Mesendoderm (in vitro differentiated cells): ENCODE measurements around the gene EIF4E2.

Source experiments
- DNase-seq: peaks from one replicate; pipeline ENCODE4 v3.0.0; 2013
- H2AK5ac ChIP-seq: 2 replicates; pipeline ENCODE4 v1.6.1; 2013; ENCODE audit warnings: low read length, inconsistent platforms
- H2BK120ac ChIP-seq: 2 replicates; pipeline ENCODE4 v1.6.1; 2013; ENCODE audit warnings: low read depth, mild to moderate bottlenecking, low read length, moderate library complexity, mixed read lengths
- H2BK15ac ChIP-seq: replicated peaks from 2 replicates; pipeline ENCODE4 v1.6.1; 2013; ENCODE audit warnings: low read depth, mild to moderate bottlenecking, moderate library complexity
- H2BK5ac ChIP-seq: 2 replicates; pipeline ENCODE4 v1.6.1; 2013; ENCODE audit warnings: low read length, inconsistent platforms
- H3K18ac ChIP-seq: 2 replicates; pipeline ENCODE4 v1.6.1; 2013; ENCODE audit warnings: mild to moderate bottlenecking, low read length, mixed read lengths
- H3K23ac ChIP-seq: one replicate; pipeline ENCODE4 v1.6.1; 2013; ENCODE audit warnings: low read length
- H3K27ac ChIP-seq: 2 replicates; pipeline ENCODE4 v1.5.1; 2013; ENCODE audit warnings: low read depth, mild to moderate bottlenecking, inconsistent platforms, low read length, moderate library complexity
- H3K27me3 ChIP-seq: 2 replicates; pipeline ENCODE4 v1.6.1; 2013; ENCODE audit warnings: low read length, control low read depth, mild to moderate bottlenecking, inconsistent platforms; ENCODE audit not compliant: insufficient read depth, poor library complexity
- H3K36me3 ChIP-seq: 2 replicates; pipeline ENCODE4 v1.6.1; 2013; ENCODE audit warnings: low read length, inconsistent platforms; ENCODE audit not compliant: control insufficient read depth, insufficient read depth
- H3K4ac ChIP-seq: one replicate; pipeline ENCODE4 v1.6.1; 2013; ENCODE audit warnings: low read depth, mild to moderate bottlenecking, low read length, moderate library complexity
- H3K4me1 ChIP-seq: 2 replicates; pipeline ENCODE4 v1.6.1; 2013; ENCODE audit warnings: low read depth, low read length, inconsistent platforms; ENCODE audit not compliant: control insufficient read depth
- H3K4me2 ChIP-seq: 2 replicates; pipeline ENCODE4 v1.6.1; 2013; ENCODE audit warnings: low read length
- H3K4me3 ChIP-seq: 2 replicates; pipeline ENCODE4 v1.5.1; 2013; ENCODE audit warnings: mild to moderate bottlenecking, low read length
- H3K56ac ChIP-seq: one replicate; pipeline ENCODE4 v1.6.1; 2013; ENCODE audit warnings: low read length
- H3K79me1 ChIP-seq: 2 replicates; pipeline ENCODE4 v1.6.1; 2013; ENCODE audit warnings: low read length, inconsistent platforms
- H3K79me2 ChIP-seq: 2 replicates; pipeline ENCODE4 v1.6.1; 2013; ENCODE audit warnings: mild to moderate bottlenecking, low read length; ENCODE audit not compliant: control insufficient read depth, insufficient read depth
- H3K9ac ChIP-seq: 2 replicates; pipeline ENCODE4 v1.6.1; 2013; ENCODE audit warnings: low read length, inconsistent platforms
- H4K5ac ChIP-seq: one replicate; pipeline ENCODE4 v1.6.1; 2013; ENCODE audit warnings: low read length
- H4K8ac ChIP-seq: one replicate; pipeline ENCODE4 v1.6.1; 2013; ENCODE audit warnings: low read depth, mild to moderate bottlenecking, control low read depth, low read length, moderate library complexity
- WGBS: extraction: QIAGEN DNeasy Blood & Tissue Kit; methylation state at CpG from one replicate; pipeline ENCODE4 v1.1.7; 2013; ENCODE audit warnings: low lambda C conversion rate, missing lambda C conversion rate; ENCODE audit not compliant: insufficient coverage; ENCODE audit errors: extremely low coverage; 5-methylcytosine and 5-hydroxymethylcytosine counted together

EIF4E2 gene

DNA sequence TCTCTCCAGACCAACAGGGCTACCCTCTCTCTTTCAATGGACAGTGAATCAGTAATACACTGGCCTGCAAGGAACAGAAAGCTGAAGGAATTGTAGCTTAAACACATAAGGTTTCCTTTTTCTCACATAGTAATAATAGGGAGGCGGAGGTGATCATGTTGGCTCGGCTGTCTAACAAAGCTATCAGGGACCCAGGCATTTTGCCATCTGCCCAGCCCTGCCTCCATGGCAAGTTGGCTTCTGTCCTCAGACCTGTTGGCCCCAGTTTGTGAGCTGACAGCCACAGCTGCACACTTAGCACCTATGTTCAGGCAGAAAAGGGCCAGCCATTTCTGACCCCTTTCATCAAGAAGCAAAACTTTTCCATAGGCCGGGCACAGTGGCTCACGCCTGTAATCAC lies 13.0 kb upstream of the EIF4E2 start:
- no CpG with 5 or more reads among the region's 4 CpGs for WGBS
- Histone ChIP-seq H3K36me3 (no peaks in the 10 kb centered on the region), H3K4me2 (no peak overlapping the region)

GRCh38 chr2:232538671-232539070 lies 11.8 kb upstream of the EIF4E2 start:
- H3K4me1 ChIP-seq: peaks cover 2% of the 10 kb centered on the region
- H4K5ac ChIP-seq: no peak overlapping the region
- no peak overlapping the region for H2AK5ac ChIP-seq
- H2BK120ac ChIP-seq: no peak overlapping the region
- H3K4ac ChIP-seq: no peak overlapping the region
- WGBS: no CpG with 5 or more reads among the region's 4 CpGs
- H3K18ac ChIP-seq: no peak overlapping the region
- no peaks in the 10 kb centered on the region for H3K79me1 ChIP-seq
- DNase-seq: peak; percentile 29
- no peak overlapping the region for H3K23ac ChIP-seq
- H2BK5ac ChIP-seq: no peak overlapping the region
- H2BK15ac ChIP-seq: no peak overlapping the region
- H4K8ac ChIP-seq: no peak overlapping the region
- H3K36me3 ChIP-seq: no peaks in the 10 kb centered on the region
- no peak overlapping the region for H3K4me3 ChIP-seq
- H3K79me2 ChIP-seq: no peaks in the 10 kb centered on the region
- H3K56ac ChIP-seq: no peak overlapping the region
- no peak overlapping the region for H3K4me2 ChIP-seq
- H3K27me3 ChIP-seq: no peaks in the 10 kb centered on the region
- no peak overlapping the region for H3K27ac ChIP-seq
- no peak overlapping the region for H3K9ac ChIP-seq

More for the DNA sequence above, 13.0 kb upstream of the EIF4E2 start:
- H3K4ac ChIP-seq: no peak overlapping the region
- H3K18ac ChIP-seq: no peak overlapping the region
- no peaks in the 10 kb centered on the region for H3K79me1 ChIP-seq
- peak overlapping the region; percentile 29 for H3K23ac ChIP-seq
- no peaks in the 10 kb centered on the region for H3K79me2 ChIP-seq
- H2BK5ac ChIP-seq: no peak overlapping the region
- no peak overlapping the region for H4K8ac ChIP-seq
- no peak overlapping the region for H3K56ac ChIP-seq
- H2BK15ac ChIP-seq: no peak overlapping the region
- no peak overlapping the region for H3K4me3 ChIP-seq
- no peak overlapping the region for H4K5ac ChIP-seq
- peaks cover 2% of the 10 kb centered on the region for H3K4me1 ChIP-seq
- H2AK5ac ChIP-seq: no peak overlapping the region
- DNase-seq: no peak
- H3K27me3 ChIP-seq: no peaks in the 10 kb centered on the region
- H2BK120ac ChIP-seq: no peak overlapping the region
- H3K27ac ChIP-seq: no peak overlapping the region
- H3K9ac ChIP-seq: no peak overlapping the region

GRCh38 chr2:232539298-232540231 lies 10.9 kb upstream of the EIF4E2 start, which contains the start of gene CHRNG:
TSS of gene CHRNG (plus strand) at chr2:232539692. CDS start at chr2:232539748, 56 bp downstream.
- Histone ChIP-seq H3K36me3 (no peaks in the 10 kb centered on the region), H3K4me2 (no peak within 1 kb of the TSS), H3K4ac (no peak within 1 kb of the TSS), H3K79me1 (no peaks in the 10 kb centered on the region), H2BK5ac (no peak within 1 kb of the TSS), H3K79me2 (no peaks in the 10 kb centered on the region), H4K8ac (no peak within 1 kb of the TSS), H2BK15ac (no peak within 1 kb of the TSS), H3K9ac (no peak within 1 kb of the TSS), H3K27ac (no peak within 1 kb of the TSS), H3K18ac (no peak within 1 kb of the TSS), H3K4me1 (peaks cover 2% of the 10 kb centered on the region), H3K27me3 (no peaks in the 10 kb centered on the region), H4K5ac (no peak within 1 kb of the TSS), H3K56ac (peak within 1 kb of the TSS; percentile 25), H2AK5ac (no peak within 1 kb of the TSS), H3K23ac (peak within 1 kb of the TSS; percentile 45), H3K4me3 (no peak within 1 kb of the TSS), H2BK120ac (no peak within 1 kb of the TSS)
- no CpG with 5 or more reads among the region's 23 CpGs for WGBS
- no peak for DNase-seq

- Histone ChIP-seq H3K4me3 (no peak overlapping the region), H3K4me2 (no peak overlapping the region), H2BK120ac (no peak overlapping the region), H3K79me1 (no peaks in the 10 kb centered on the region), H3K4ac (no peak overlapping the region), H3K18ac (no peak overlapping the region), H3K27ac (no peak overlapping the region), H3K4me1 (peaks cover 2% of the 10 kb centered on the region), H3K36me3 (no peaks in the 10 kb centered on the region), H3K56ac (no peak overlapping the region), H4K8ac (no peak overlapping the region), H3K27me3 (no peaks in the 10 kb centered on the region), H3K79me2 (no peaks in the 10 kb centered on the region), H2BK5ac (no peak overlapping the region), H3K23ac (no peak overlapping the region), H4K5ac (no peak overlapping the region), H2BK15ac (no peak overlapping the region), H3K9ac (no peak overlapping the region), H2AK5ac (no peak overlapping the region)
- no CpG with 5 or more reads among the region's 17 CpGs for WGBS
- DNase-seq: no peak
Observed at GRCh38 chr2:232540441-232541041, 9.9 kb upstream of the EIF4E2 start.

GRCh38 chr2:232541195-232541960 lies 9.1 kb upstream of the EIF4E2 start:
- Histone ChIP-seq H3K4me1 (peaks cover 2% of the 10 kb centered on the region), H3K4me2 (no peak overlapping the region), H3K4me3 (no peak overlapping the region), H3K9ac (no peak overlapping the region), H2BK5ac (no peak overlapping the region), H2BK15ac (no peak overlapping the region), H3K4ac (no peak overlapping the region), H3K36me3 (no peaks in the 10 kb centered on the region), H4K5ac (no peak overlapping the region), H3K23ac (no peak overlapping the region), H3K18ac (no peak overlapping the region), H2BK120ac (no peak overlapping the region), H4K8ac (no peak overlapping the region), H3K27me3 (no peaks in the 10 kb centered on the region), H3K79me1 (peaks cover 1% of the 10 kb centered on the region), H2AK5ac (no peak overlapping the region), H3K79me2 (no peaks in the 10 kb centered on the region), H3K27ac (no peak overlapping the region), H3K56ac (no peak overlapping the region)
- no peak for DNase-seq
- WGBS: no CpG with 5 or more reads among the region's 19 CpGs
